GM06990 (cell line): ENCODE measurements around the gene ATXN10.
A peak's percentile ranks its signal among the peaks of the same experiment; 100 is the strongest.

Experiments
- DNase-seq: peaks from one replicate; pipeline ENCODE4 v3.0.0-alpha.2; 2011; ENCODE audit not compliant: insufficient read length; ENCODE audit errors: extremely low read depth
- H3K27me3 ChIP-seq: replicated peaks from 2 replicates; pipeline ENCODE4 v1.6.0; 2011; ENCODE audit warnings: low read length; ENCODE audit not compliant: control insufficient read depth, insufficient read depth
- H3K36me3 ChIP-seq: 2 replicates; pipeline ENCODE4 v1.5.1; 2011; ENCODE audit warnings: low read length; ENCODE audit not compliant: control insufficient read depth, insufficient read depth
- H3K4me3 ChIP-seq: replicated peaks from 2 replicates; pipeline ENCODE4 v1.5.1; 2011; ENCODE audit warnings: low read depth, mild to moderate bottlenecking, control low read depth, low read length
- TF ChIP-seq, protein P1 (sequence below): IDR thresholded peaks from 2 replicates; pipeline ENCODE4 v1.5.1; 2011; ENCODE audit warnings: low read length, control low read depth, mild to moderate bottlenecking, inconsistent platforms; ENCODE audit not compliant: insufficient read depth, poor library complexity, severe bottlenecking

Gene ATXN10

DNA sequence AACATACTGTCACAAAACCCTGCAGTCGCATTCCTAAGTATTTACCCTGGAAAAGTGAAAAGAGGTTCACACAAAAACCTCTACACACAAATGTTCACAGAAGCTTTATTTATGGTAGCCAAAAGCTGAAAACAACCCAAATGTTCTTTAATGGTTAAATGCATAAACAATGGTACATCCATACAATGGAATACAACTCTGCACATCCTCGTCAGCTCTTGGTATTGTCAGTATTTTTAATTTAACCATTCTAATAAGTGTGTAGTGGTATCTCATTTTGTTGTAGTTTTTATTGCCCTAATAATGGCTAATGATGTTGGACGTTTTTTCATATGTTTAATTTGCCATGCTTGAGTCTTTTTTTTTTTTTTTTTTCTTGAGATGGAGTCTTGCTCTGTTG is 99.4 kb downstream of the ATXN10 start:
- H3K27me3 ChIP-seq: no peaks in the 10 kb centered on the region
- no peak for DNase-seq
- H3K4me3 ChIP-seq: no peak overlapping the region
- no peaks in the 10 kb centered on the region for H3K36me3 ChIP-seq
- TF ChIP-seq, protein P1, sequence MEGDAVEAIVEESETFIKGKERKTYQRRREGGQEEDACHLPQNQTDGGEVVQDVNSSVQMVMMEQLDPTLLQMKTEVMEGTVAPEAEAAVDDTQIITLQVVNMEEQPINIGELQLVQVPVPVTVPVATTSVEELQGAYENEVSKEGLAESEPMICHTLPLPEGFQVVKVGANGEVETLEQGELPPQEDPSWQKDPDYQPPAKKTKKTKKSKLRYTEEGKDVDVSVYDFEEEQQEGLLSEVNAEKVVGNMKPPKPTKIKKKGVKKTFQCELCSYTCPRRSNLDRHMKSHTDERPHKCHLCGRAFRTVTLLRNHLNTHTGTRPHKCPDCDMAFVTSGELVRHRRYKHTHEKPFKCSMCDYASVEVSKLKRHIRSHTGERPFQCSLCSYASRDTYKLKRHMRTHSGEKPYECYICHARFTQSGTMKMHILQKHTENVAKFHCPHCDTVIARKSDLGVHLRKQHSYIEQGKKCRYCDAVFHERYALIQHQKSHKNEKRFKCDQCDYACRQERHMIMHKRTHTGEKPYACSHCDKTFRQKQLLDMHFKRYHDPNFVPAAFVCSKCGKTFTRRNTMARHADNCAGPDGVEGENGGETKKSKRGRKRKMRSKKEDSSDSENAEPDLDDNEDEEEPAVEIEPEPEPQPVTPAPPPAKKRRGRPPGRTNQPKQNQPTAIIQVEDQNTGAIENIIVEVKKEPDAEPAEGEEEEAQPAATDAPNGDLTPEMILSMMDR: no peak

DNA sequence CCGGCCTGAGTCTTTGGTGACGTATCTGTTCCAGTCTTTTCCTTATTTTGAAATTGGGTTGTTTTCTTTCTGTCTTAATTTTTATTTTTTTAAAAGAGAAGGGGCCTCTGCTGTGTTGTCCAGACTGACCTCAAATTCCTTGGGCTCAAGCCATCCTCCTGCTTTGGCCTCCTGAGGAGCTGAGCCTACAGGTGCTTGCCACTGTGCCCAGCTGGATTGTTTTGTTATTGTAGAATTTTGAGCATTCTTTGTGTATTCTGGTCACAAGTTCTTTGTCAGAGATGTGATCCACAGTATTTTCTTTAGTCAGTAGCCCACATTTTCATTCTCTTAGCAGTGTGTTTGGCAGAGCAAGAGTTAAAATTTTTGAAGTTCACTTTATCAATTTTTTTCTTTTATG is 100.1 kb downstream of the ATXN10 start:
- no peaks in the 10 kb centered on the region for H3K36me3 ChIP-seq
- no peak overlapping the region for H3K4me3 ChIP-seq
- no peak for DNase-seq
- no peaks in the 10 kb centered on the region for H3K27me3 ChIP-seq
- TF ChIP-seq, protein P1: no peak

DNA sequence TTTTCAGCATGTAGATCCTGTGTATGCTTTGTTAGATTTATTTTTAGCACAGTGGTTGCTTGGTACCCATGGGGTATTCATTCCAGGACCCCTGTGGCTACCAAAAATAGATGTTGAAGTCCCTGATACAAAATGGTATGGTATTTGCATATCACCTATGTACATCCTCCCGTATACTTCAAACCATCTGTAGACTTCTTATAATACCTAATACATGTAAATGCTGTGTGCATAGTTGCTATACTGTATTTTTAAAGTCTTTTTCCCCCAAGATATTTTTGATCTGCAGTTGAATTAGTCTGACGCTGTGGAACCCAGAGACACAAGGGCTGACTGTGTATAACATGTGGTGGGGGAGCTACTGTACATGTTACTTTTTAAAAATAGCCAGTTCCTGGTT is 101.1 kb downstream of the ATXN10 start:
- Histone ChIP-seq H3K27me3 (no peaks in the 10 kb centered on the region), H3K4me3 (no peak overlapping the region), H3K36me3 (no peaks in the 10 kb centered on the region; the same call in 1 of the 2 replicates)
- TF ChIP-seq, protein P1: no peak
- DNase-seq: peak; percentile 66

DNA sequence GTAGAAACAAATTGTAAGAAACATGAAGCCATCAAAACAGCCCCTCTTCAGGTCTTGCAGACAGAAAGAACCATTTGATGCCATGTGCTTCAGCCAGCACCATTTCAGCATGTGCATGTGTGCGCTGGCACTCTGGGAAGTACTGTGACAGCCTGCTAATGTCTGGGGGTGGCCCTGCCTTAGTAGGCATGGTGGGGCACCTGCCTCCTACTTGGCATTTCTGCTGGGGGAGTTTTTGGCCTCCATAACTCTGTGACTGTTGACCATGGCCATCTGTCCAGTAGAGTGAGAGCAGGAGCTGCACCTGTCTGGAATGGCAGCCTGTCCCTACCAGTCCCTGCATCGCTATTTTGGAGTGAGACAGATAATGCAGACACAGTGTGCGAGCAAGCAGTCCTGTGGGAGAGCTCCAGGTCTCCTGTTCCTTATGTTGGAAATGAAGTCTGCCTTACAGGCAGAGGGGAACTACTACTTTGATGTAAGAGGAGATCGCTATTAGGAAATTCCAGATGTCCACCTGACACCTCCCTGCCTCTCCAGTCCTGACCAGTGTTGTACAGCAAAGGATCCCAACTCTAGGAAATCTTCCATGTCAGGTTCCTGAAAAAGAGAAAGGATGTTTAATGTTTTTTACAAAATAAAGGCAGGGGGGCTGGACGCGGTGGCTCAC is 102.5 kb downstream of the ATXN10 start:
- TF ChIP-seq, protein P1: no peak
- no peaks in the 10 kb centered on the region for H3K27me3 ChIP-seq
- no peak for DNase-seq
- H3K4me3 ChIP-seq: no peak overlapping the region
- no peaks in the 10 kb centered on the region; the same call in 1 of the 2 replicates for H3K36me3 ChIP-seq

DNA sequence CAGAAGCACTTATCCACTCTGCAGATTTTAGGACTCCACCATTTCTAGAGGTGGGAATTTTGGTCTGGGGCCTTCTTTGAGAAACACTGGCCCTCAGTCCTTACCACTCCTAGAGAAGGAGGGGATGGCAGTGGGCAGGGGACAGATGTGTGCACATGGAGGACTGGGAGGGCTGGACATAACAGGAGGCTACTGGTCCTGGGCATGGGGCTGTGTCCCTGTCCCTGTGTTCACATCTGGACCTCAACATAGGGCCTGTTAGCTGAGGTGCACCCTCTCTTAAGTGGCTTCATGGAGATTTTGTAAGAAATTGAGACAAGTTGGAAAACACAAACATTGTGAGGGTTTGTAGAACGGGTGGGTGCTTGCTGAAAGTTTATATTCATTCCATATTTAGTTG is 103.4 kb downstream of the ATXN10 start:
- no peak for DNase-seq
- TF ChIP-seq, protein P1: no peak
- Histone ChIP-seq H3K4me3 (peak overlapping the region; percentile 41), H3K27me3 (no peaks in the 10 kb centered on the region), H3K36me3 (no peaks in the 10 kb centered on the region; the same call in 1 of the 2 replicates)
